HepG2 (cell line): Measurements from ENCODE around the gene CCT4. TPM values are rescaled to one million over a fixed set of nuclear protein-coding genes. Genes with fewer than 3 reads are reported as not detected.

ENCODE experiments used
- CTCF ChIP-seq: sonication (generic); formaldehyde crosslinking; IDR thresholded peaks from 2 replicates; pipeline ENCODE4 v1.5.0; 2020; ENCODE audit warnings: mild to moderate bottlenecking, missing genetic modification reagents, moderate library complexity
- FOXP4 ChIP-seq: sonication (generic); formaldehyde crosslinking; IDR thresholded peaks from 2 replicates; pipeline ENCODE4 v1.4.0; 2020; ENCODE audit warnings: missing genetic modification reagents
- LBX2 ChIP-seq: sonication (generic); formaldehyde crosslinking; IDR thresholded peaks from 2 replicates; pipeline ENCODE4 v1.5.0; 2020; ENCODE audit warnings: missing genetic modification reagents, mild to moderate bottlenecking, borderline replicate concordance
- MAFK ChIP-seq, 2 experiments: IDR thresholded peaks in 1 of 2; conservative IDR thresholded peaks in 1 of 2; 2 replicates each; pipeline ENCODE4 v1.6.1; 2011; ENCODE audit warnings: improper control_type of control experiment in 2 of 2, low read length in 2 of 2
- YEATS2 ChIP-seq: sonication (generic); formaldehyde crosslinking; IDR thresholded peaks from 2 replicates; pipeline ENCODE4 v1.4.0; 2020; ENCODE audit warnings: missing genetic modification reagents, borderline replicate concordance
- ZBED4 ChIP-seq: sonication (generic); formaldehyde crosslinking; IDR thresholded peaks from 2 replicates; pipeline ENCODE4 v1.4.0; 2020; ENCODE audit warnings: missing genetic modification reagents, borderline replicate concordance
- ZFP62 ChIP-seq: sonication (generic); formaldehyde crosslinking; IDR thresholded peaks from 2 replicates; pipeline ENCODE4 v1.4.0; 2020; ENCODE audit warnings: missing genetic modification reagents
- ZKSCAN5 ChIP-seq: sonication (generic); formaldehyde crosslinking; IDR thresholded peaks from 2 replicates; pipeline ENCODE4 v1.5.1; 2020; ENCODE audit warnings: mild to moderate bottlenecking, missing genetic modification reagents
- ZNF407 ChIP-seq: sonication (generic); formaldehyde crosslinking; IDR thresholded peaks from one replicate; pipeline ENCODE4 v1.5.1; 2020; ENCODE audit warnings: mild to moderate bottlenecking, missing genetic modification reagents; ENCODE audit errors: not compliant biosample characterization
- ZNF446 ChIP-seq: sonication (generic); formaldehyde crosslinking; IDR thresholded peaks from 2 replicates; pipeline ENCODE4 v1.5.0; 2020; ENCODE audit warnings: mild to moderate bottlenecking, missing genetic modification reagents
- polyA plus RNA-seq, 8 experiments: library from polyadenylated mRNA; depleted of rRNA in 3 of 8; stranded (reverse) in 7 of 8; unstranded in 1 of 8; fragments of >200 nt; fragmentation: Illumina TruSeq in 4 of 8; extraction: Trizol in 4 of 8; gene quantifications; 2 replicates each; pipeline versions ENCODE4 v1.2.1 to v1.2.3, GENCODE V29; 2011 to 2016; ENCODE audit warnings: low read depth in 4 of 8, missing spikeins in 1 of 8, mixed read lengths in 1 of 8; ENCODE audit not compliant: insufficient read depth in 1 of 8
- total RNA-seq, 5 experiments: library from RNA; depleted of rRNA; stranded (reverse); fragments of >200 nt; fragmentation: Illumina TruSeq; extraction: Trizol; gene quantifications; 2 replicates each; pipeline ENCODE4 v1.2.3, GENCODE V29; 2016; ENCODE audit warnings: low read depth in 1 of 5

CCT4 gene
- total and polyA plus RNA-seq, 2 of the 13 experiments (the other 11 are each of a cell fraction or from before 2014, with no cell fraction given) = 138 to 340 TPM

GRCh38 chr2:61888267-61889055 lies at the start of gene CCT4 (continued):
- TF ChIP-seq ZNF407 = peak; percentile 89
- TF ChIP-seq CTCF (CRISPR knock-in tag) = peak; percentile 53
- TF ChIP-seq MAFK (conservative IDR thresholded peaks at IDR 0.05 in 1 of 2, IDR thresholded peaks at IDR 0.05 in 1 of 2; ENCODE audit: low read length in 2 of 2) = no peak
- TF ChIP-seq FOXP4 (CRISPR knock-in tag) = peak; percentile 61; the same call in 1 of the 2 replicates
- TF ChIP-seq YEATS2 (CRISPR knock-in tag) = peak; percentile 100
- TF ChIP-seq LBX2 (CRISPR knock-in tag) = peak; percentile 58; the same call in 1 of the 2 replicates
- TF ChIP-seq ZKSCAN5 = 0 out of 2 replicates have a peak, but pooled peaks have one; percentile 62
- 0 out of 2 replicates have a peak, but pooled peaks have one; percentile 77 for TF ChIP-seq ZFP62
- peak; percentile 80; the same call in 1 of the 2 replicates for TF ChIP-seq ZBED4 (CRISPR knock-in tag)
- TF ChIP-seq ZNF446 (CRISPR knock-in tag) = peak; percentile 97
